Sigmoid colon (tissue), 4 donors: ENCODE measurements around the gene KIF22.
"Not testable (repeated sequence)": the region's sequence is repeated elsewhere in the genome, so short reads cannot be mapped to it uniquely, and the experiment has no call there.

Source experiments
- CTCF ChIP-seq, 4 experiments: fragments of 450-650 bp in 3 of 4; fragments of 200-600 bp in 1 of 4; IDR thresholded peaks; one replicate each; pipeline ENCODE4 v1.5.1; 2016 to 2019; ENCODE audit warnings: antibody characterized with exemption in 4 of 4, mild to moderate bottlenecking in 3 of 4, moderate library complexity in 2 of 4
- EP300 ChIP-seq, 4 donors: sonication (generic); formaldehyde crosslinking; IDR thresholded peaks; one replicate each; pipeline ENCODE4 v1.6.1; 2017; ENCODE audit warnings: antibody characterized with exemption in 4 of 4
- POLR2A ChIP-seq, 2 donors: fragments of 450-650 bp; IDR thresholded peaks; one replicate each; pipeline ENCODE4 v1.6.1; 2016; ENCODE audit warnings: antibody characterized with exemption in 2 of 2, mild to moderate bottlenecking in 2 of 2, moderate library complexity in 2 of 2
- POLR2AphosphoS5 ChIP-seq, 4 donors: sonication (generic); formaldehyde crosslinking; IDR thresholded peaks; one replicate each; pipeline ENCODE4 v1.6.1; 2017; ENCODE audit warnings: antibody characterized with exemption in 4 of 4

- TF ChIP-seq EP300, CTCF, POLR2A, POLR2AphosphoS5 (IDR thresholded peaks at IDR 0.05): not testable (repeated sequence)
Measured at GRCh38 chr16:29761280-29761651, 29.3 kb upstream of the KIF22 start.
